RWPE1 (cell line): ENCODE measurements around the gene EIF3I.
A peak's percentile ranks its signal among the peaks of the same experiment; 100 is the strongest.

Experiments used
- CTCF ChIA-PET: fragments of 350-600 bp; sonication (Branson Sonifier 250); formaldehyde crosslinking; extraction: SDS; loops from one replicate; lab custom pipeline; 2021; lab: Yijun Ruan, JAX
- POLR2A ChIA-PET: fragments of 400-600 bp; formaldehyde crosslinking; extraction: SDS; loops from one replicate; lab custom pipeline; 2020; ENCODE audit warnings: antibody characterized with exemption; ENCODE audit not compliant: low non-redundant PET; lab: Yijun Ruan, JAX
- DNase-seq: peaks from one replicate; pipeline ENCODE4 v3.0.0; 2012; ENCODE audit warnings: low spot score
- H3K27ac ChIP-seq: fragments of 450-650 bp; 2 replicates; pipeline ENCODE4 v1.5.1; 2017
- CTCF ChIP-seq: fragments of 450-650 bp; conservative IDR thresholded peaks from 2 replicates; pipeline ENCODE4 v1.5.1; 2017; ENCODE audit warnings: low read depth, mild to moderate bottlenecking

EIF3I gene

DNA sequence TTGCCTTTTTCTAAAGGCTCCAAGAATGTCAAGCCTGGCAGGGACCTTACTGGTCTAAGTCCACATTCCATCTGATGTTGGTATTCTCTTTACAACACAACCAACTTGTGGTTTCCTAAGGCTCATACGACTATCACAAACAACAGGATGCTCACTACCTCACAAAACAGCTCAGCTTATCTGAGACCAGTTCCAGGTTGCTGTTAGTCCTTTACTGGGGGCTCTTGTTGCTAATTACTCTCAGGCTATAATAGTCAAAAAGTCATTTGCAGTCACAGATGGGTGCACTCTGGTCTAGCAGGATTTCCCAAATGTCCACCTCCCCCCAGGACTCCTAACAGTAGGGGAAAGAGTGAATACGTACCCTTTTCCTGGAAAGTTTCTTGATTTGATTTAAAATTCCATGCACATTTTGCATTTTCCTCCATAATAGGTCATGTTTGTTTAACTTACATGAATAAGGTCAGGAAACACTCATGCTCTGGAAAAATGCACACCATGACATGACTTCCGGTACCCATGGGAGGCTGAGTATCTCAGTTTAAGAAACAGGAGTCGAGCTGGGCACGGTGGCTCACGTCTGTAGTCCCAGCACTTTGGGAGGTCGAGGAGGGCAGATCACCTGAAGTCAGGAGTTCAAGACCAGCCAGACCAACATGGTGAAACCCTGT, 44.8 kb downstream of the EIF3I start:
- H3K27ac ChIP-seq: no peak overlapping the region
- POLR2A ChIA-PET: no interaction called here
- CTCF ChIA-PET: interaction anchor here (0.6 kb wide), 1 partner anchor 11 kb away, joined by 4 read pairs; no protein-coding TSS in a partner anchor
- TF ChIP-seq CTCF: no peak
- DNase-seq: no peak

DNA sequence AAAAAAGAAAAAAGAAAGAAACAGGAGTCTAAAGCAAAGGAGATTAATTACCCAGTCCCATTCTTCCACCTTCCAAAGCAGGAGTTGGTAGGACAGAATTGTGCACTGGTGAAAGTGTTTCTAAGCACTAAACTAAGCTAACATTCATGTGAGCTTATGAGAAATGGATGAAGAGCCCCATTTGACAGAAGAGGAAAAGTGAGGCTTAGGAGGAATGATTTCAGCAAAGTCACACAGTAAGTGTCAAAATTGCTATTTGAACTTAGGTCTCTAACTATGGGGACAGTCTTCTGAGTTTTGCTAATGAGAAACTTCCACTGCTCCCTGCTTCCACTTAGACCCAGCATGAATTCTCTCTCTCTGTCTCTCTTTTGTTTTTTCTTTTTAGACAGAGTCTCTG, 47.5 kb downstream of the EIF3I start:
- ChIA-PET POLR2A (no interaction called here), CTCF (no interaction called here)
- no peak overlapping the region for H3K27ac ChIP-seq
- no peak for DNase-seq
- TF ChIP-seq CTCF: no peak

GRCh38 chr1:32272557-32273390, 50.6 kb downstream of the EIF3I start:
- POLR2A ChIA-PET: no interaction called here
- no peak for DNase-seq
- TF ChIP-seq CTCF: no peak
- CTCF ChIA-PET: interaction anchor here (0.8 kb wide), 1 partner anchor 24 kb away, joined by 3 read pairs; no protein-coding TSS in a partner anchor
- H3K27ac ChIP-seq: no peak overlapping the region

DNA sequence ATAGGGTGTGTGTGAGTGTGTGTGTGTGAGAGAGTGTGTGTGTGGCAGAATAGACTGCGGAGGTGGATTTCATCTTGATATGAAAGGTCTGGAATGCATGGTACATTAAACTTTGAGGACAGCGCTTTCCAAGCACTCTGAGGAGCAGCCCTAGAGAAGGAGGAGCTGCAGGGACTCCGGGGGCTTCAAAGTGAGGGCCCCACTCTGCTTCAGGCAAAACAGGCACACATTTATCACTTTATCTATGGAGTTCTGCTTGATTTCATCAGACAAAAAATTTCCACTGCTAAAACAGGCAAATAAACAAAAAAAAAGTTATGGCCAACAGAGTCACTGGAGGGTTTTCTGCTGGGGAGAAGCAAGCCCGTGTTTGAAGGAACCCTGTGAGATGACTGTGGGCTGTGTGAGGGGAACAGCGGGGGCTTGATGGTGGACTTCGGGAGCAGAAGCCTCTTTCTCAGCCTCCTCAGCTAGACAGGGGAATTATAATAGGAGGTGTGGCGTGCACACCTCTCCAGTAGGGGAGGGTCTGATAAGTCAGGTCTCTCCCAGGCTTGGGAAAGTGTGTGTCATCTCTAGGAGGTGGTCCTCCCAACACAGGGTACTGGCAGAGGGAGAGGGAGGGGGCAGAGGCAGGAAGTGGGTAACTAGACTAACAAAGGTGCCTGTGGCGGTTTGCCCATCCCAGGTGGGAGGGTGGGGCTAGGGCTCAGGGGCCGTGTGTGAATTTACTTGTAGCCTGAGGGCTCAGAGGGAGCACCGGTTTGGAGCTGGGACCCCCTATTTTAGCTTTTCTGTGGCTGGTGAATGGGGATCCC, 51.4 kb downstream of the EIF3I start:
- H3K27ac ChIP-seq: no peak overlapping the region
- TF ChIP-seq CTCF: no peak
- ChIA-PET CTCF (no interaction called here), POLR2A (no interaction called here)
- peak; percentile 71 for DNase-seq

DNA sequence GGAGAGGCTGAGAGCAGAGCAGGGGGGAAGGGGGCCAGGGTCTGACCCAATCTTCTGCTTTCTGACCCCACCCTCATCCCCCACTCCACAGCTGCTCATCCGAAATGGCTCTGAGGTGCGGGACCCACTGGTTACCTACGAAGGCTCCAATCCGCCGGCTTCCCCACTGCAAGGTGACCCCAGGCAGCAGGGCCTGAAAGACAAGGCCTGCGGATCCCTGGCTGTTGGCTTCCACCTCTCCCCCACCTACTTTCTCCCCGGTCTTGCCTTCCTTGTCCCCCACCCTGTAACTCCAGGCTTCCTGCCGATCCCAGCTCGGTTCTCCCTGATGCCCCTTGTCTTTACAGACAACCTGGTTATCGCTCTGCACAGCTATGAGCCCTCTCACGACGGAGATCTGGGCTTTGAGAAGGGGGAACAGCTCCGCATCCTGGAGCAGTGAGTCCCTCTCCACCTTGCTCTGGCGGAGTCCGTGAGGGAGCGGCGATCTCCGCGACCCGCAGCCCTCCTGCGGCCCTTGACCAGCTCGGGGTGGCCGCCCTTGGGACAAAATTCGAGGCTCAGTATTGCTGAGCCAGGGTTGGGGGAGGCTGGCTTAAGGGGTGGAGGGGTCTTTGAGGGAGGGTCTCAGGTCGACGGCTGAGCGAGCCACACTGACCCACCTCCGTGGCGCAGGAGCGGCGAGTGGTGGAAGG, 52.6 kb downstream of the EIF3I start:
- ChIA-PET POLR2A (no interaction called here), CTCF (interaction anchor here (0.6 kb wide), 1 partner anchor 9 kb away, joined by 3 read pairs; no protein-coding TSS in a partner anchor)
- no peak for TF ChIP-seq CTCF
- no peak overlapping the region for H3K27ac ChIP-seq
- no peak for DNase-seq
